Natural killer cell (primary cell): Measurements from ENCODE around the gene CLSTN2. TPM values are rescaled to one million over a fixed set of nuclear protein-coding genes. Genes with fewer than 3 reads are reported as not detected.

ENCODE experiments used
- ATAC-seq, 3 donors: fragments of 150-1000 bp in 2 of 3; fragments of 200-7000 bp in 1 of 3; cut with Tn5 transposase; 1 replicate in 1 of 3; 2 replicates in 2 of 3; pipeline ENCODE4 v1.10.0; 2021; ENCODE audit warnings: mild to moderate bottlenecking in 2 of 3, moderate library complexity in 2 of 3
- DNase-seq, 2 donors: peaks; one replicate each; pipeline versions ENCODE4 v3.0.0 to v3.0.0-alpha.2; 2013 to 2021; ENCODE audit warnings: mixed read lengths in 1 of 2
- H3K27ac ChIP-seq: one replicate; pipeline ENCODE4 v1.5.1; 2013; ENCODE audit warnings: mild to moderate bottlenecking, low read length
- H3K27me3 ChIP-seq: one replicate; pipeline ENCODE4 v1.6.1; 2013; ENCODE audit warnings: low read length; ENCODE audit not compliant: control insufficient read depth, insufficient read depth
- H3K36me3 ChIP-seq: one replicate; pipeline ENCODE4 v1.6.1; 2013; ENCODE audit warnings: low read length; ENCODE audit not compliant: control insufficient read depth, insufficient read depth
- H3K4me1 ChIP-seq: one replicate; pipeline ENCODE4 v1.6.1; 2013; ENCODE audit warnings: low read length; ENCODE audit not compliant: control insufficient read depth, insufficient read depth
- H3K4me3 ChIP-seq: one replicate; pipeline ENCODE4 v1.5.1; 2013; ENCODE audit warnings: low read length
- H3K9me3 ChIP-seq: one replicate; pipeline ENCODE4 v1.6.1; 2013; ENCODE audit warnings: low read length; ENCODE audit not compliant: control insufficient read depth, insufficient read depth
- H3K27ac Mint-ChIP-seq, 2 donors: one replicate each; pipeline ENCODE4 v1.8.0; 2022; ENCODE audit warnings: mild to moderate bottlenecking in 2 of 2, mixed read lengths in 2 of 2, moderate library complexity in 1 of 2
- H3K27me3 Mint-ChIP-seq, 2 donors: one replicate each; pipeline ENCODE4 v1.8.0; 2022; ENCODE audit warnings: low read depth in 2 of 2, mixed read lengths in 2 of 2
- H3K36me3 Mint-ChIP-seq: one replicate; pipeline ENCODE4 v1.8.0; 2022; ENCODE audit warnings: mixed read lengths
- H3K4me1 Mint-ChIP-seq, 2 donors: one replicate each; pipeline ENCODE4 v1.8.0; 2022; ENCODE audit warnings: mixed read lengths in 2 of 2
- H3K4me3 Mint-ChIP-seq: one replicate; pipeline ENCODE4 v1.8.0; 2022; ENCODE audit warnings: mild to moderate bottlenecking, moderate library complexity, mixed read lengths
- H3K9me3 Mint-ChIP-seq, 2 donors: one replicate each; pipeline ENCODE4 v1.8.0; 2022; ENCODE audit warnings: mixed read lengths in 2 of 2
- CTCF ChIP-seq: fragments of 200-600 bp; IDR thresholded peaks from one replicate; pipeline ENCODE4 v1.8.0; 2022; ENCODE audit warnings: antibody characterized with exemption
- WGBS: methylation state at CpG from one replicate; pipeline ENCODE4 v1.1.7; 2013; ENCODE audit warnings: missing lambda C conversion rate; ENCODE audit not compliant: insufficient coverage; 5-methylcytosine and 5-hydroxymethylcytosine counted together
- intact Hi-C: fragments of 100-400 bp; cut with micrococcal nuclease; formaldehyde crosslinking; loops from one replicate; pipeline ENCODE4 v1.14.2; 2022
- total RNA-seq, 4 donors: library from RNA; stranded (reverse); fragments of 120-200 nt in 1 of 4; gene quantifications; one replicate each; pipeline versions ENCODE4 v1.2.3 to v1.2.4, GENCODE V29; 2013 to 2022

Gene CLSTN2
- total RNA-seq, 3 donors from 2014 or later (not counting 1 experiment from before 2014, with no cell fraction given): 0.05 TPM; not detected in 2

GRCh38 chr3:139985576-139985975 lies 50.6 kb downstream of the CLSTN2 start:
- Mint-ChIP-seq H3K4me1 (no peaks in the 10 kb centered on the region), H3K27ac (no peak overlapping the region), H3K36me3 (no peaks in the 10 kb centered on the region), H3K27me3 (peaks cover 5 to 6% of the 10 kb centered on the region in 2 donors), H3K4me3 (no peak overlapping the region), H3K9me3 (no peaks in the 10 kb centered on the region)
- H3K4me1 ChIP-seq: no peaks in the 10 kb centered on the region
- no peak for DNase-seq
- H3K27me3 ChIP-seq: no peaks in the 10 kb centered on the region
- no peak overlapping the region for H3K27ac ChIP-seq
- 63% methylated on average over 3 of the region's 3 CpGs for WGBS
- intact Hi-C loops: no loop called here
- no peaks in the 10 kb centered on the region for H3K36me3 ChIP-seq
- H3K9me3 ChIP-seq: no peaks in the 10 kb centered on the region
- H3K4me3 ChIP-seq: no peak overlapping the region
- no peak for TF ChIP-seq CTCF
- ATAC-seq: no peak

- H3K36me3 ChIP-seq: no peaks in the 10 kb centered on the region
- Mint-ChIP-seq H3K27me3 (peaks cover 5 to 6% of the 10 kb centered on the region in 2 donors), H3K4me3 (no peak overlapping the region), H3K27ac (no peak overlapping the region), H3K9me3 (no peaks in the 10 kb centered on the region), H3K4me1 (no peaks in the 10 kb centered on the region), H3K36me3 (no peaks in the 10 kb centered on the region)
- TF ChIP-seq CTCF: no peak
- no peak for DNase-seq
- no peak for ATAC-seq
- H3K4me3 ChIP-seq: no peak overlapping the region
- no peaks in the 10 kb centered on the region for H3K27me3 ChIP-seq
- H3K27ac ChIP-seq: no peak overlapping the region
- H3K4me1 ChIP-seq: no peaks in the 10 kb centered on the region
- 89% methylated on average over 3 of the region's 3 CpGs for WGBS
- intact Hi-C loops: no loop called here
- no peaks in the 10 kb centered on the region for H3K9me3 ChIP-seq
Observed at GRCh38 chr3:139987908-139988307, 52.9 kb downstream of the CLSTN2 start.

GRCh38 chr3:139988472-139989156 lies 53.6 kb downstream of the CLSTN2 start:
- Mint-ChIP-seq H3K27me3 (peaks cover 5 to 6% of the 10 kb centered on the region in 2 donors), H3K4me3 (no peak overlapping the region), H3K9me3 (no peaks in the 10 kb centered on the region), H3K27ac (no peak overlapping the region), H3K36me3 (no peaks in the 10 kb centered on the region), H3K4me1 (no peaks in the 10 kb centered on the region)
- WGBS: 93% methylated on average over 3 of the region's 3 CpGs
- DNase-seq (no peak), ATAC-seq (no peak)
- Histone ChIP-seq H3K9me3 (no peaks in the 10 kb centered on the region), H3K27me3 (no peaks in the 10 kb centered on the region), H3K36me3 (no peaks in the 10 kb centered on the region), H3K27ac (no peak overlapping the region), H3K4me3 (no peak overlapping the region), H3K4me1 (no peaks in the 10 kb centered on the region)
- intact Hi-C loops: no loop called here
- TF ChIP-seq CTCF: no peak

- ATAC-seq: no peak
- WGBS: 58% methylated on average over 3 of the region's 3 CpGs
- no peaks in the 10 kb centered on the region for H3K36me3 Mint-ChIP-seq
Observed at GRCh38 chr3:139994891-139995290, 59.9 kb downstream of the CLSTN2 start.

More at GRCh38 chr3:139994891-139995290, 59.9 kb downstream of the CLSTN2 start:
- H3K27me3 Mint-ChIP-seq: no peaks in the 10 kb centered on the region
- no peak for DNase-seq
- no peak overlapping the region for H3K27ac ChIP-seq
- no peaks in the 10 kb centered on the region for H3K9me3 ChIP-seq
- no peak overlapping the region for H3K4me3 Mint-ChIP-seq
- no peaks in the 10 kb centered on the region for H3K27me3 ChIP-seq
- no peak for TF ChIP-seq CTCF
- intact Hi-C loops: no loop called here
- no peak overlapping the region for H3K27ac Mint-ChIP-seq
- H3K36me3 ChIP-seq: no peaks in the 10 kb centered on the region
- no peaks in the 10 kb centered on the region for H3K4me1 ChIP-seq
- H3K9me3 Mint-ChIP-seq: no peaks in the 10 kb centered on the region
- no peaks in the 10 kb centered on the region for H3K4me1 Mint-ChIP-seq
- H3K4me3 ChIP-seq: no peak overlapping the region
